Keratinocyte (primary cell): ENCODE results near the gene ENTPD6. TPM values are rescaled to one million over a fixed set of nuclear protein-coding genes. Genes with fewer than 3 reads are reported as not detected.

ENCODE experiments used
- DNase-seq: peaks from one replicate; pipeline ENCODE4 v3.0.0-alpha.2; 2011; ENCODE audit warnings: low read depth, missing footprints, low spot score
- FAIRE-seq: peaks from 2 replicates; lab custom pipeline; 2011; peaks lifted over from hg19 to GRCh38; lab: Jason Lieb, UNC
- H2AFZ ChIP-seq: 2 replicates; pipeline ENCODE4 v1.6.0; 2012; ENCODE audit warnings: low read length, control low read depth, inconsistent platforms; ENCODE audit not compliant: control insufficient read depth
- H3K27ac ChIP-seq: 2 replicates; pipeline ENCODE4 v1.5.1; 2011; ENCODE audit warnings: low read length; ENCODE audit not compliant: control insufficient read depth, insufficient read depth
- H3K27me3 ChIP-seq: 3 replicates; pipeline ENCODE4 v1.6.0; 2011; ENCODE audit warnings: low read length; ENCODE audit not compliant: control insufficient read depth, insufficient read depth; ENCODE audit errors: extremely low read depth
- H3K36me3 ChIP-seq, 2 experiments: 2 replicates in 1 of 2; 3 replicates in 1 of 2; pipeline ENCODE4 v1.5.1; 2011; ENCODE audit warnings: low read length in 2 of 2, mild to moderate bottlenecking in 1 of 2; ENCODE audit not compliant: control insufficient read depth in 2 of 2, insufficient read depth in 2 of 2; ENCODE audit errors: extremely low read depth in 1 of 2
- H3K4me1 ChIP-seq: 3 replicates; pipeline ENCODE4 v1.5.1; 2011; ENCODE audit warnings: low read length; ENCODE audit not compliant: control insufficient read depth, insufficient read depth; ENCODE audit errors: extremely low read depth
- H3K4me2 ChIP-seq: 3 replicates; pipeline ENCODE4 v1.6.0; 2011; ENCODE audit warnings: low read depth, low read length; ENCODE audit not compliant: control insufficient read depth, insufficient read depth; ENCODE audit errors: extremely low read depth
- H3K4me3 ChIP-seq, 3 experiments: fragments of 200-600 bp in 1 of 3; sonication (generic) in 1 of 3; 2 replicates in 2 of 3; 3 replicates in 1 of 3; pipeline ENCODE4 v1.5.1; 2011 to 2016; ENCODE audit warnings: low read length in 3 of 3, mild to moderate bottlenecking in 3 of 3, control low read depth in 2 of 3, inconsistent platforms in 1 of 3, low read depth in 1 of 3, mixed read lengths in 1 of 3, mixed run types in 1 of 3, moderate library complexity in 1 of 3; ENCODE audit not compliant: control insufficient read depth in 2 of 3, insufficient read depth in 2 of 3; ENCODE audit errors: extremely low read depth in 1 of 3
- H3K79me2 ChIP-seq: 2 replicates; pipeline ENCODE4 v1.6.0; 2012; ENCODE audit warnings: low read length; ENCODE audit not compliant: control insufficient read depth, insufficient read depth
- H3K9ac ChIP-seq: 3 replicates; pipeline ENCODE4 v1.6.0; 2011; ENCODE audit warnings: low read length; ENCODE audit not compliant: control insufficient read depth, insufficient read depth; ENCODE audit errors: extremely low read depth
- H3K9me1 ChIP-seq: 3 replicates; pipeline ENCODE4 v1.6.0; 2011; ENCODE audit warnings: low read length; ENCODE audit not compliant: control insufficient read depth, insufficient read depth; ENCODE audit errors: extremely low read depth
- H3K9me3 ChIP-seq: 2 replicates; pipeline ENCODE4 v1.5.1; 2012; ENCODE audit warnings: low read depth, low read length; ENCODE audit not compliant: control insufficient read depth
- H4K20me1 ChIP-seq: 3 replicates; pipeline ENCODE4 v1.6.0; 2011; ENCODE audit warnings: low read length; ENCODE audit not compliant: control insufficient read depth, insufficient read depth; ENCODE audit errors: extremely low read depth
- CTCF ChIP-seq, 3 experiments: IDR thresholded peaks in 1 of 3; conservative IDR thresholded peaks in 1 of 3; optimal IDR thresholded peaks in 1 of 3; 2 replicates in 2 of 3; 3 replicates in 1 of 3; pipeline versions ENCODE3 to v1.5.1; 2011; ENCODE audit warnings: low read length in 3 of 3, mild to moderate bottlenecking in 3 of 3, moderate library complexity in 2 of 3, control low read depth in 1 of 3, inconsistent platforms in 1 of 3; ENCODE audit not compliant: insufficient read depth in 2 of 3; ENCODE audit errors: extremely low read depth in 1 of 3
- EZH2 ChIP-seq: IDR thresholded peaks from one replicate; pipeline ENCODE4 v1.6.1; 2012; ENCODE audit warnings: inconsistent platforms, mild to moderate bottlenecking, low read length, moderate library complexity
- dilution Hi-C: fragments of 300-500 bp; cut with MboI; formaldehyde crosslinking; loops from one replicate; pipeline ENCODE4 v1.7.0; 2020; ENCODE audit warnings: low sequenced_read_pairs; ENCODE audit not compliant: extremely low pct_ligation_motif_present
- polyA plus RNA-seq, 5 experiments: library from polyadenylated mRNA; depleted of rRNA in 3 of 5; stranded (reverse) in 3 of 5; stranded (forward) in 1 of 5; unstranded in 1 of 5; fragments of >200 nt; gene quantifications; 1 replicate in 1 of 5; 2 replicates in 3 of 5; 3 replicates in 1 of 5; pipeline versions ENCODE4 v1.2.1 to v1.2.3, GENCODE V29; 2011 to 2012; ENCODE audit warnings: missing spikeins in 2 of 5, low read depth in 1 of 5, low replicate concordance in 1 of 5

ENTPD6 gene
- polyA plus RNA-seq, 1 donor (not counting 4 experiments of a cell fraction or from before 2014, with no cell fraction given), result 57.8 TPM

DNA sequence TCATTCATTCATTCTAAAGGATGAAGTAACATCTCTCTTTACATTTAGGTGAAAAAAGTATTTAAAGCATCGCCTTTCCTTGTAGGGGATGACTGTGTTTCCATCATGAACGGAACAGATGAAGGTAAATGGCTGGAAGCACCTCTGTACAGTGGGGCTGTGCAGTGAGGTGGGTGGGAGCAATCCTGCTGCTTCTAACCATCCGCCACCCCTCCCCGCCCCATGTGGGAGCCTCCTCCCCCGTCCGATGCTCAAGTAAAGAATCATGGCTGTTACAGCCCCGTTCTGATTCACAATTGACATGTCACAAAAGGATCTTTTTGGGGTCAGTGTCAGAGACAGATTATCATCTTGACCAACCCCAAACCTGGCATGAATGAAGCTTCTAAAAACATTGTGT, 19.3 kb downstream of the ENTPD6 start:
- H3K9ac ChIP-seq, result no peak overlapping the region
- H3K27ac ChIP-seq, result no peak overlapping the region
- no peaks in the 10 kb centered on the region for H3K9me3 ChIP-seq
- no peaks in the 10 kb centered on the region for H3K9me1 ChIP-seq
- no peak for TF ChIP-seq CTCF (optimal IDR thresholded peaks at IDR 0.05 in 1 of 3, IDR thresholded peaks at IDR 0.05 in 1 of 3, conservative IDR thresholded peaks at IDR 0.05 in 1 of 3; ENCODE audit: extremely low read depth in 1 of 3, insufficient read depth in 2 of 3, low read length in 3 of 3)
- no peak for TF ChIP-seq EZH2
- no peak overlapping the region for H2AFZ ChIP-seq
- no peaks in the 10 kb centered on the region for H4K20me1 ChIP-seq
- H3K4me3 ChIP-seq, result no peak overlapping the region
- H3K36me3 ChIP-seq, result peaks cover 44 to 48% of the 10 kb centered on the region in 2 experiments
- H3K4me1 ChIP-seq, result no peaks in the 10 kb centered on the region
- H3K27me3 ChIP-seq, result no peaks in the 10 kb centered on the region
- H3K4me2 ChIP-seq, result no peak overlapping the region
- H3K79me2 ChIP-seq, result no peaks in the 10 kb centered on the region
- DNase-seq (no peak), FAIRE-seq (no peak)
- dilution Hi-C loops, result no loop called here

DNA sequence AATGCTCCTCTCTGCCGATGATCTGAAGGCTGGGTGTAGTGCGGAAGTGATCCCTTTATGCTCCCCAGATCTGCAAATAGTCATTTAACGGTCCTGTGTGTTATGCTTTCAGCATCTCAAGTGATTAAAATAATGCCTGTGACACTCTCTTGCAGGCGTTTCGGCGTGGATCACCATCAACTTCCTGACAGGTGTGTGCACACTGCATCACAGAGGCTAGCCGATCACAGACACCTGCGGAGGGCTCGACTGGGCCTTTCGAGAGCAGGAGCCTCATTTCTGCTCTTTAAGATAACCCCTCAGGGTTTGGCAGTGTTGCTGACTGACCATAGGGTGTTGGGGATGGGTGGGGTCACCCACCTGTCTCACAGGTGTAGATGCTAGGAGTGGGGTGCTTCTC, 20.0 kb downstream of the ENTPD6 start:
- H3K79me2 ChIP-seq, result no peaks in the 10 kb centered on the region
- H3K4me2 ChIP-seq, result no peak overlapping the region
- H3K4me3 ChIP-seq, result no peak overlapping the region
- dilution Hi-C loops, result no loop called here
- peaks cover 41 to 51% of the 10 kb centered on the region in 2 experiments for H3K36me3 ChIP-seq
- H4K20me1 ChIP-seq, result no peaks in the 10 kb centered on the region
- H3K9me1 ChIP-seq, result no peaks in the 10 kb centered on the region
- H3K27me3 ChIP-seq, result no peaks in the 10 kb centered on the region
- no peak for TF ChIP-seq EZH2
- TF ChIP-seq CTCF (optimal IDR thresholded peaks at IDR 0.05 in 1 of 3, IDR thresholded peaks at IDR 0.05 in 1 of 3, conservative IDR thresholded peaks at IDR 0.05 in 1 of 3; ENCODE audit: extremely low read depth in 1 of 3, insufficient read depth in 2 of 3, low read length in 3 of 3), result no peak
- H3K4me1 ChIP-seq, result no peaks in the 10 kb centered on the region
- no peak overlapping the region for H2AFZ ChIP-seq
- H3K9ac ChIP-seq, result no peak overlapping the region
- H3K9me3 ChIP-seq, result no peaks in the 10 kb centered on the region
- FAIRE-seq (no peak), DNase-seq (no peak)
- H3K27ac ChIP-seq, result no peak overlapping the region
